ENCODE data around the gene ZNF511.
A peak's percentile ranks its signal among the peaks of the same experiment; 100 is the strongest.

Gene ZNF511

GRCh38 chr10:133274751-133275683 lies 33.7 kb upstream of the ZNF511 start:
- DNase-seq (ENCODE audit: low read depth in 2 of 2), result peak; percentile 72 to 73

- peak in 1 of 2 donors; percentile 31 for DNase-seq (ENCODE audit: low read depth in 2 of 2)
Observed at GRCh38 chr10:133275684-133276092, 33.0 kb upstream of the ZNF511 start.

- no peak for DNase-seq (ENCODE audit: low read depth in 2 of 2)
Observed at GRCh38 chr10:133276100-133276434, 32.6 kb upstream of the ZNF511 start.

GRCh38 chr10:133276435-133277201 lies 32.1 kb upstream of the ZNF511 start, which contains the start of gene ADAM8:
TSS of gene ADAM8 (minus strand) at chr10:133276868. CDS start at chr10:133276817, 51 bp downstream.
- DNase-seq (ENCODE audit: low read depth in 2 of 2), result peak; percentile 54 to 71

GRCh38 chr10:133277277-133277992 lies 31.3 kb upstream of the ZNF511 start:
- no peak for DNase-seq (ENCODE audit: low read depth in 2 of 2)

- no peak for DNase-seq (ENCODE audit: low read depth in 2 of 2)
Observed at GRCh38 chr10:133277993-133278576, 30.6 kb upstream of the ZNF511 start.

- DNase-seq (ENCODE audit: low read depth in 2 of 2), result no peak
Observed at GRCh38 chr10:133278577-133279265, 30.0 kb upstream of the ZNF511 start.

GRCh38 chr10:133279326-133280226 lies 29.1 kb upstream of the ZNF511 start:
- DNase-seq (ENCODE audit: low read depth in 2 of 2), result no peak

GRCh38 chr10:133280391-133281059 lies 28.2 kb upstream of the ZNF511 start:
- DNase-seq (ENCODE audit: low read depth in 2 of 2), result no peak

GRCh38 chr10:133281084-133281483 lies 27.6 kb upstream of the ZNF511 start:
- DNase-seq (ENCODE audit: low read depth in 2 of 2), result no peak

GRCh38 chr10:133281628-133282372 lies 26.9 kb upstream of the ZNF511 start:
- no peak for DNase-seq (ENCODE audit: low read depth in 2 of 2)

- DNase-seq (ENCODE audit: low read depth in 2 of 2), result no peak
Observed at GRCh38 chr10:133282846-133283390, 25.8 kb upstream of the ZNF511 start.

- DNase-seq (ENCODE audit: low read depth in 2 of 2), result no peak
Observed at GRCh38 chr10:133283931-133284330, 24.8 kb upstream of the ZNF511 start.

- DNase-seq (ENCODE audit: low read depth in 2 of 2), result no peak
Observed at GRCh38 chr10:133285217-133285616, 23.5 kb upstream of the ZNF511 start.

GRCh38 chr10:133286366-133286765 lies 22.3 kb upstream of the ZNF511 start:
- no peak for DNase-seq (ENCODE audit: low read depth in 2 of 2)

GRCh38 chr10:133287832-133288500 lies 20.7 kb upstream of the ZNF511 start:
- no peak for DNase-seq (ENCODE audit: low read depth in 2 of 2)

GRCh38 chr10:133289761-133290160 lies 19.0 kb upstream of the ZNF511 start:
- DNase-seq (ENCODE audit: low read depth in 2 of 2), result no peak

Measured in stimulated activated CD4-positive, alpha-beta T cell treated with anti-CD3 and anti-CD28 coated beads, Interleukin-1b, Interleukin-23, amount 100 ng/mL, for 4 hours (primary cell).